Measurements from ENCODE around the gene PPP1R13L. TPM values are rescaled to one million over a fixed set of nuclear protein-coding genes. Genes with fewer than 3 reads are reported as not detected.

PPP1R13L gene
- total RNA-seq, 1 experiment from 2014 or later, result 27.5 TPM

DNA sequence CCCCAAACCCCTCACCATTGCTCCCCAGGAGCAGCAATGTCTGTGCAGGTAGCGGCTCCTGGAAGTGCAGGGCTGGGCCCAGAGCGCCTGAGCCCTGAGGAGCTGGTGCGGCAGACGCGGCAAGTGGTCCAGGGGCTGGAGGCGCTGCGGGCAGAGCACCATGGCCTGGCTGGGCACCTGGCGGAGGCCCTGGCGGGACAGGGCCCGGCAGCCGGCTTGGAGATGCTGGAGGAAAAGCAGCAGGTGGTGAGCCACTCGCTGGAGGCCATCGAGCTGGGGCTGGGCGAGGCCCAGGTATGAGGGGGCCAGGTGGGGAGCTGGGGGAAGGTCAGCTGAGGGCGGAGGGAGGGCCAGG is 59.4 kb downstream of the PPP1R13L start:
- Mint-ChIP-seq H3K9me3 (no peaks in the 10 kb centered on the region), H3K27me3 (ENCODE audit: low read depth) (no peaks in the 10 kb centered on the region), H3K4me3 (no peak overlapping the region), H3K4me1 (0 out of 2 replicates have a peak, but pooled peaks cover 3% of the 10 kb centered on the region), H3K27ac (no peak overlapping the region), H3K36me3 (peaks cover 6% of the 10 kb centered on the region; the same call in 1 of the 2 replicates)
- TF ChIP-seq NFE2L1 (CRISPR knock-in tag; IDR thresholded peaks at IDR 0.05) (no peak), ZNF396 (CRISPR knock-in tag; IDR thresholded peaks at IDR 0.05; ENCODE audit: borderline replicate concordance) (no peak), FOXJ3 (CRISPR knock-in tag; IDR thresholded peaks at IDR 0.05; ENCODE audit: borderline replicate concordance) (no peak), ZNF219 (CRISPR knock-in tag; IDR thresholded peaks at IDR 0.05; ENCODE audit: borderline replicate concordance) (no peak)
- TF ChIP-seq, protein P1, sequence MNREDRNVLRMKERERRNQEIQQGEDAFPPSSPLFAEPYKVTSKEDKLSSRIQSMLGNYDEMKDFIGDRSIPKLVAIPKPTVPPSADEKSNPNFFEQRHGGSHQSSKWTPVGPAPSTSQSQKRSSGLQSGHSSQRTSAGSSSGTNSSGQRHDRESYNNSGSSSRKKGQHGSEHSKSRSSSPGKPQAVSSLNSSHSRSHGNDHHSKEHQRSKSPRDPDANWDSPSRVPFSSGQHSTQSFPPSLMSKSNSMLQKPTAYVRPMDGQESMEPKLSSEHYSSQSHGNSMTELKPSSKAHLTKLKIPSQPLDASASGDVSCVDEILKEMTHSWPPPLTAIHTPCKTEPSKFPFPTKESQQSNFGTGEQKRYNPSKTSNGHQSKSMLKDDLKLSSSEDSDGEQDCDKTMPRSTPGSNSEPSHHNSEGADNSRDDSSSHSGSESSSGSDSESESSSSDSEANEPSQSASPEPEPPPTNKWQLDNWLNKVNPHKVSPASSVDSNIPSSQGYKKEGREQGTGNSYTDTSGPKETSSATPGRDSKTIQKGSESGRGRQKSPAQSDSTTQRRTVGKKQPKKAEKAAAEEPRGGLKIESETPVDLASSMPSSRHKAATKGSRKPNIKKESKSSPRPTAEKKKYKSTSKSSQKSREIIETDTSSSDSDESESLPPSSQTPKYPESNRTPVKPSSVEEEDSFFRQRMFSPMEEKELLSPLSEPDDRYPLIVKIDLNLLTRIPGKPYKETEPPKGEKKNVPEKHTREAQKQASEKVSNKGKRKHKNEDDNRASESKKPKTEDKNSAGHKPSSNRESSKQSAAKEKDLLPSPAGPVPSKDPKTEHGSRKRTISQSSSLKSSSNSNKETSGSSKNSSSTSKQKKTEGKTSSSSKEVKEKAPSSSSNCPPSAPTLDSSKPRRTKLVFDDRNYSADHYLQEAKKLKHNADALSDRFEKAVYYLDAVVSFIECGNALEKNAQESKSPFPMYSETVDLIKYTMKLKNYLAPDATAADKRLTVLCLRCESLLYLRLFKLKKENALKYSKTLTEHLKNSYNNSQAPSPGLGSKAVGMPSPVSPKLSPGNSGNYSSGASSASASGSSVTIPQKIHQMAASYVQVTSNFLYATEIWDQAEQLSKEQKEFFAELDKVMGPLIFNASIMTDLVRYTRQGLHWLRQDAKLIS (CRISPR knock-in tag; IDR thresholded peaks at IDR 0.05; ENCODE audit: borderline replicate concordance), result no peak
- TF ChIP-seq, protein P2, sequence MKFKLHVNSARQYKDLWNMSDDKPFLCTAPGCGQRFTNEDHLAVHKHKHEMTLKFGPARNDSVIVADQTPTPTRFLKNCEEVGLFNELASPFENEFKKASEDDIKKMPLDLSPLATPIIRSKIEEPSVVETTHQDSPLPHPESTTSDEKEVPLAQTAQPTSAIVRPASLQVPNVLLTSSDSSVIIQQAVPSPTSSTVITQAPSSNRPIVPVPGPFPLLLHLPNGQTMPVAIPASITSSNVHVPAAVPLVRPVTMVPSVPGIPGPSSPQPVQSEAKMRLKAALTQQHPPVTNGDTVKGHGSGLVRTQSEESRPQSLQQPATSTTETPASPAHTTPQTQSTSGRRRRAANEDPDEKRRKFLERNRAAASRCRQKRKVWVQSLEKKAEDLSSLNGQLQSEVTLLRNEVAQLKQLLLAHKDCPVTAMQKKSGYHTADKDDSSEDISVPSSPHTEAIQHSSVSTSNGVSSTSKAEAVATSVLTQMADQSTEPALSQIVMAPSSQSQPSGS (CRISPR knock-in tag; IDR thresholded peaks at IDR 0.05; ENCODE audit: borderline replicate concordance, low read depth), result no peak
- DNase-seq (ENCODE audit: low spot score) (no peak), ATAC-seq (no peak)
- ChIA-PET POLR2A (interaction anchor here (0.7 kb wide), 1 partner anchor 37 kb away, joined by 3 read pairs; no protein-coding TSS in a partner anchor), CTCF (interaction anchor here (1.0 to 1.1 kb wide), 3 partner anchors 140 to 194 kb away, joined by 3 to 6 read pairs (median 5); partner anchors contain the start of genes BLOC1S3 and TRAPPC6A)

DNA sequence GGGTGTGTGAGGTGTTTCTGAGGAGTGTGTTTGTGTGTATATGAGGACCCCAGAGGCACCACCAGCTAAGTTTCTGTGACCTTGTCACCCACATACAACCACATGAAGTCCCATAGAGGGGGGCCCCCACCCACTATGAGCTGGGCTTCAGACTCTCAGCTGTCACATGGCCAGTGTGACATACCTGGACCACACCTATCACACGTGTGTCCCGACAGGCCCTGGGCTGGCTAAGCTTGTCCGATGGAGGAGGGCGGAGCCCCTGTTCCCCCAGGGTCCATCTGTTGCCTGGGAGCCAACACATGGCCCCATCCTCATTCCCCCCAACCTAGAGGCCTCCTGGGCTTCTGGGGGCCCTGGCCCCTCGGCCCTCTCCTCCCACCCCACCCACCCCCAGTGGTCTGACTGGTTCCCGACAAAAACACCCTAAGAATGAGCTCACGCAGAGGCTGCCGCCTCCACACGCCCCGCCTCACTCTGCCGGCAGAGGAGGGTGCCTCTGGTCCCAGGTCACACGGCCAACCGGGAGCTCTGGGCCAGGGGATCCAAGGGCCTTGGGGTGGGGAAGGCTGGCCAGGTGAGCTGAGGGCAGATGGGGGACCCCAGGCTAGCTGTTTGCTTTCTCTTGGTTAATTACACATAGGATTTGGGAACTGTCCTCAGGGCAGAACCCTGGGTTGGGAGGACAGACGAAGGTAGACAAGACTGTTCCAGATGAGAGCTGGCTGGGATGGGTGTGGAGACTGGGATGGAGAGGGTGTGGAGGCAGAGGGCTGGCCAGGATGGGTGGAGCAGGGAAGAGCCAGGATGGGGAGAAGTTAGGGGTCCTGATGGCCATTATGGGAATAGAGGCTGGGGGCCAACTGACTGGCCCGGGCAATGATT is 60.0 kb downstream of the PPP1R13L start:
- H3K4me1 Mint-ChIP-seq, result peaks cover 5% of the 10 kb centered on the region; the same call in 1 of the 2 replicates
- peaks cover 5% of the 10 kb centered on the region for H3K27me3 Mint-ChIP-seq (ENCODE audit: low read depth)
- TF ChIP-seq, protein P3, sequence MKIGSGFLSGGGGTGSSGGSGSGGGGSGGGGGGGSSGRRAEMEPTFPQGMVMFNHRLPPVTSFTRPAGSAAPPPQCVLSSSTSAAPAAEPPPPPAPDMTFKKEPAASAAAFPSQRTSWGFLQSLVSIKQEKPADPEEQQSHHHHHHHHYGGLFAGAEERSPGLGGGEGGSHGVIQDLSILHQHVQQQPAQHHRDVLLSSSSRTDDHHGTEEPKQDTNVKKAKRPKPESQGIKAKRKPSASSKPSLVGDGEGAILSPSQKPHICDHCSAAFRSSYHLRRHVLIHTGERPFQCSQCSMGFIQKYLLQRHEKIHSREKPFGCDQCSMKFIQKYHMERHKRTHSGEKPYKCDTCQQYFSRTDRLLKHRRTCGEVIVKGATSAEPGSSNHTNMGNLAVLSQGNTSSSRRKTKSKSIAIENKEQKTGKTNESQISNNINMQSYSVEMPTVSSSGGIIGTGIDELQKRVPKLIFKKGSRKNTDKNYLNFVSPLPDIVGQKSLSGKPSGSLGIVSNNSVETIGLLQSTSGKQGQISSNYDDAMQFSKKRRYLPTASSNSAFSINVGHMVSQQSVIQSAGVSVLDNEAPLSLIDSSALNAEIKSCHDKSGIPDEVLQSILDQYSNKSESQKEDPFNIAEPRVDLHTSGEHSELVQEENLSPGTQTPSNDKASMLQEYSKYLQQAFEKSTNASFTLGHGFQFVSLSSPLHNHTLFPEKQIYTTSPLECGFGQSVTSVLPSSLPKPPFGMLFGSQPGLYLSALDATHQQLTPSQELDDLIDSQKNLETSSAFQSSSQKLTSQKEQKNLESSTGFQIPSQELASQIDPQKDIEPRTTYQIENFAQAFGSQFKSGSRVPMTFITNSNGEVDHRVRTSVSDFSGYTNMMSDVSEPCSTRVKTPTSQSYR (CRISPR knock-in tag; IDR thresholded peaks at IDR 0.05), result no peak
- TF ChIP-seq ZNF423 (CRISPR knock-in tag; IDR thresholded peaks at IDR 0.05) (no peak), TEAD1 (CRISPR knock-in tag; IDR thresholded peaks at IDR 0.05) (no peak), CREB1 (CRISPR knock-in tag; IDR thresholded peaks at IDR 0.05) (no peak), SOX15 (CRISPR knock-in tag; IDR thresholded peaks at IDR 0.05) (no peak), ELF4 (CRISPR knock-in tag; IDR thresholded peaks at IDR 0.05; ENCODE audit: low read depth) (no peak), NR1H2 (CRISPR knock-in tag; IDR thresholded peaks at IDR 0.05) (no peak), KAT7 (CRISPR knock-in tag; IDR thresholded peaks at IDR 0.05; ENCODE audit: borderline replicate concordance) (no peak)
- TF ChIP-seq, protein P4, sequence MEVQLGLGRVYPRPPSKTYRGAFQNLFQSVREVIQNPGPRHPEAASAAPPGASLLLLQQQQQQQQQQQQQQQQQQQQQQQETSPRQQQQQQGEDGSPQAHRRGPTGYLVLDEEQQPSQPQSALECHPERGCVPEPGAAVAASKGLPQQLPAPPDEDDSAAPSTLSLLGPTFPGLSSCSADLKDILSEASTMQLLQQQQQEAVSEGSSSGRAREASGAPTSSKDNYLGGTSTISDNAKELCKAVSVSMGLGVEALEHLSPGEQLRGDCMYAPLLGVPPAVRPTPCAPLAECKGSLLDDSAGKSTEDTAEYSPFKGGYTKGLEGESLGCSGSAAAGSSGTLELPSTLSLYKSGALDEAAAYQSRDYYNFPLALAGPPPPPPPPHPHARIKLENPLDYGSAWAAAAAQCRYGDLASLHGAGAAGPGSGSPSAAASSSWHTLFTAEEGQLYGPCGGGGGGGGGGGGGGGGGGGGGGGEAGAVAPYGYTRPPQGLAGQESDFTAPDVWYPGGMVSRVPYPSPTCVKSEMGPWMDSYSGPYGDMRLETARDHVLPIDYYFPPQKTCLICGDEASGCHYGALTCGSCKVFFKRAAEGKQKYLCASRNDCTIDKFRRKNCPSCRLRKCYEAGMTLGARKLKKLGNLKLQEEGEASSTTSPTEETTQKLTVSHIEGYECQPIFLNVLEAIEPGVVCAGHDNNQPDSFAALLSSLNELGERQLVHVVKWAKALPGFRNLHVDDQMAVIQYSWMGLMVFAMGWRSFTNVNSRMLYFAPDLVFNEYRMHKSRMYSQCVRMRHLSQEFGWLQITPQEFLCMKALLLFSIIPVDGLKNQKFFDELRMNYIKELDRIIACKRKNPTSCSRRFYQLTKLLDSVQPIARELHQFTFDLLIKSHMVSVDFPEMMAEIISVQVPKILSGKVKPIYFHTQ (CRISPR knock-in tag; IDR thresholded peaks at IDR 0.05), result no peak
- no peak overlapping the region for H3K27ac Mint-ChIP-seq
- POLR2A ChIA-PET, result interaction anchor here (0.7 kb wide), 1 partner anchor 37 kb away, joined by 3 read pairs; no protein-coding TSS in a partner anchor
- H3K9me3 Mint-ChIP-seq, result no peaks in the 10 kb centered on the region
- CTCF ChIA-PET, result interaction anchor here (0.7 to 1.1 kb wide), 4 partner anchors 57 to 193 kb away, joined by 3 to 6 read pairs (median 4); no protein-coding TSS in a partner anchor
- peaks cover 2% of the 10 kb centered on the region; the same call in 1 of the 2 replicates for H3K36me3 Mint-ChIP-seq
- no peak overlapping the region for H3K4me3 Mint-ChIP-seq
- DNase-seq (ENCODE audit: low spot score) (no peak), ATAC-seq (no peak)

All from WTC11 (cell line).